Measurements from ENCODE around the gene MGAT4A. TPM values are rescaled to one million over a fixed set of nuclear protein-coding genes. Genes with fewer than 3 reads are reported as not detected.

Gene MGAT4A
- total RNA-seq, 1 donor from 2014 or later = 20.6 TPM

- TF ChIP-seq CTCF (IDR thresholded peaks at IDR 0.05) = no peak
- TF ChIP-seq POLR2AphosphoS5 (IDR thresholded peaks at IDR 0.05; ENCODE audit: insufficient read depth in 1 of 2, low read depth in 1 of 2) = no peak
- TF ChIP-seq POLR2A (IDR thresholded peaks at IDR 0.05) = no peak
- Histone ChIP-seq H3K27me3 (no peaks in the 10 kb centered on the region), H3K4me3 (no peak overlapping the region), H3K4me1 (no peaks in the 10 kb centered on the region), H3K27ac (no peak overlapping the region), H3K36me3 (peaks cover 0 to 53% of the 10 kb centered on the region in 2 donors), H3K9me3 (no peaks in the 10 kb centered on the region)
- intact Hi-C loops (cut with DNase I) = no loop called here
- DNase-seq (ENCODE audit: extremely low spot score in 2 of 2) = no peak
Observed at GRCh38 chr2:98617149-98617548, 113.8 kb downstream of the MGAT4A start.

GRCh38 chr2:98615481-98615880 is 115.5 kb downstream of the MGAT4A start:
- Histone ChIP-seq H3K27ac (no peak overlapping the region), H3K4me3 (no peak overlapping the region), H3K27me3 (no peaks in the 10 kb centered on the region), H3K4me1 (peaks cover 15% of the 10 kb centered on the region), H3K9me3 (no peaks in the 10 kb centered on the region), H3K36me3 (peaks cover 0 to 65% of the 10 kb centered on the region in 2 donors)
- no peak for DNase-seq (ENCODE audit: extremely low spot score in 2 of 2)
- intact Hi-C loops (cut with DNase I) = no loop called here
- no peak for TF ChIP-seq POLR2A (IDR thresholded peaks at IDR 0.05)

GRCh38 chr2:98614024-98614739 is 116.8 kb downstream of the MGAT4A start:
- Histone ChIP-seq H3K36me3 (peaks cover 0 to 65% of the 10 kb centered on the region in 2 donors), H3K4me1 (peaks cover 28% of the 10 kb centered on the region), H3K9me3 (no peaks in the 10 kb centered on the region), H3K27ac (no peak overlapping the region), H3K4me3 (no peak overlapping the region), H3K27me3 (no peaks in the 10 kb centered on the region)
- no peak for DNase-seq (ENCODE audit: extremely low spot score in 2 of 2)
- intact Hi-C loops (cut with DNase I) = no loop called here
- no peak for TF ChIP-seq POLR2A (IDR thresholded peaks at IDR 0.05)
- TF ChIP-seq CTCF (IDR thresholded peaks at IDR 0.05) = no peak
- TF ChIP-seq POLR2AphosphoS5 (IDR thresholded peaks at IDR 0.05; ENCODE audit: insufficient read depth in 1 of 2, low read depth in 1 of 2) = no peak

- Histone ChIP-seq H3K36me3 (peaks cover 0 to 29% of the 10 kb centered on the region in 2 donors), H3K9me3 (no peaks in the 10 kb centered on the region), H3K27me3 (no peaks in the 10 kb centered on the region), H3K4me3 (peak overlapping the region; percentile 64 to 78), H3K4me1 (peaks cover 66% of the 10 kb centered on the region), H3K27ac (peak overlapping the region; percentile 89)
- DNase-seq (ENCODE audit: extremely low spot score in 2 of 2) = no peak
- TF ChIP-seq POLR2A (IDR thresholded peaks at IDR 0.05) (no peak), CTCF (IDR thresholded peaks at IDR 0.05) (no peak), POLR2AphosphoS5 (IDR thresholded peaks at IDR 0.05; ENCODE audit: insufficient read depth in 1 of 2, low read depth in 1 of 2) (no peak)
- intact Hi-C loops (cut with DNase I) = loop anchor here (10.0 kb wide), 1 partner anchor 194 kb away; no protein-coding TSS in a partner anchor
Observed at GRCh38 chr2:98608962-98609604, 121.8 kb downstream of the MGAT4A start.

GRCh38 chr2:98608116-98608961 is 122.6 kb downstream of the MGAT4A start, which contains the start of the genes COA5 and UNC50:
Gene COA5, minus strand, starts transcription at chr2:98608512. Its CDS starts 107 bp downstream, at chr2:98608405.
Gene UNC50, plus strand, starts transcription at chr2:98608589. Its CDS starts 1,171 bp downstream, at chr2:98609760.
- DNase-seq (ENCODE audit: extremely low spot score in 2 of 2) = no peak
- Histone ChIP-seq H3K4me3 (peak within 1 kb of the TSS; percentile 64 to 78), H3K4me1 (peaks cover 67% of the 10 kb centered on the region), H3K27ac (peak within 1 kb of the TSS; percentile 89), H3K36me3 (peaks cover 0 to 26% of the 10 kb centered on the region in 2 donors), H3K9me3 (no peaks in the 10 kb centered on the region), H3K27me3 (no peaks in the 10 kb centered on the region)
- intact Hi-C loops (cut with DNase I) = loop anchor here (10.0 kb wide), 1 partner anchor 194 kb away; no protein-coding TSS in a partner anchor
- TF ChIP-seq CTCF (IDR thresholded peaks at IDR 0.05) = no peak
- peak; percentile 84 to 95 for TF ChIP-seq POLR2AphosphoS5 (IDR thresholded peaks at IDR 0.05; ENCODE audit: insufficient read depth in 1 of 2, low read depth in 1 of 2)
- peak in 1 of 2 donors; percentile 61 for TF ChIP-seq POLR2A (IDR thresholded peaks at IDR 0.05)

All from vagina (tissue), 2 donors.